DMS153 treated with DMSO at 0.1 percent for 48 hours (cell line): ENCODE measurements around the gene RPL10A.

Source experiments
- DNase-seq: peaks from one replicate; lab custom pipeline; 2025; ENCODE audit not compliant: unreplicated experiment; lab: John Stamatoyannopoulos, UW

RPL10A gene

DNA sequence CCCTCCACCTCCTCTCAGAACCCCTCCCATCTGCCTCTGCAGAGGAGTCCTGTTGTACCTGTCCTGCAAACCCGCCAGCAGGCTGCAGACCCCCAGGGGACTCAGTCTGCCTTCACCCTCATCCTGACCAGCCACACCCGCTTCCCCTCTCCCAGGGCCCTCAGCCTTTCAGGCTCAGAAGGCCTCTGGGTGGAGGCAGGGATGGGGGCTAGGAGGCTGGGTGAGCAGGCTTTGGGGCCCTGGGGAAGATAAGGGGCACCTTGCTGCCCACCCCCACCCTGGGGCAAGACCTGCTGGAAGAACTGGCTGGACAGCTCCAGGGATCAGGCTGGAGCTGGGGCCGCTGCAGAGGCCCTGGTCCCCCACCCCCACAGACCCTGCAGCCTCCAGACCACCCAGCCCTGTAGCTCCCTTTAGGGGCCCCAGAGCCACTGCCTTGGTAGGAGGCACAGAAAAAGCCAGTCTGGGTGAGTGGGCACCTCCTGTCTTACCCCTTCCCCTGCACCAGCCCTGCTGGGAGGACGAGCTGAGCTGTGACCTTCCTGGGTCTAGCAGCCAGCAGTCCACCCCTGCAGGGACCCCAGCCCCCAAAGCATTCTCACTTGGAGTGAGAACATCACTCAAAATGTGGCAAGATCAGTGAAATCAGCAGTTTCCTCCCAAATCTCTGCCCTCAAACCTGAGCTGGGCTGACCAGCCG is 23.5 kb downstream of the RPL10A start:
- DNase-seq, result no peak

DNA sequence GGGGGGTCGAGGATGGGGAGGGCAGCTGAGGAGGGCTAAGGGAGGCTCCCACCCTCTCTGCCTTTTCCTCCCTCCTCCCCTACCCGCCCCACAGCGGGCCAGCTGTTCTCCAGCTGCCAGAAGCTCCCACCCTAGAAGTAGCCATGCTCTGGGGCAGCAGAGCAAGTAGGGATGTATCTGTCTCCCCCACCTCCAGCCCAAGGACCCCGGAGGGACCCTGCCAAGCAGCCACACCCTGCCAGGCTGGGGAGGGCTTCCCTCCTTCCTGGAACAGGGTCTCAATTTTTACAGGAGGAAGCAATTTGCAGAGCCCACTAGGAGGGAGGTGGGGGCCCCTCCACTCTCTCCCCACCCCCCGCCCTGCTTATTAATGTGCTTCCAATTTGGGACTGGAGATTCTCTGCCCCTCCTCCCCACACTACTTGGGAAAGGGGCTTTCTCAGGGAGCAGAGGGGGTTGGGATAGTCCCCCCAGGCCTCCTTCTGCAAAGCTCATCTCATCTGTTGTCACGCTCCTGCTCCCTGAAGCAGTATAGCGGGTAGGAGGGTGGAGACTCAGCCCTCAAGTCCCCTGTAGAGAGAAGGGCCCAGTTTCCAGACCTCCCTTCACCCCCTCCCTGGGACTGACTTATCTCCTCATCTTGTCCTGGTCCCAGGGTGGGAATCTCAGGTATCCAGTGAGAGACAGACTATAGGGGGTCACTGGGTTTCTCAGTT is 24.2 kb downstream of the RPL10A start:
- no peak for DNase-seq

DNA sequence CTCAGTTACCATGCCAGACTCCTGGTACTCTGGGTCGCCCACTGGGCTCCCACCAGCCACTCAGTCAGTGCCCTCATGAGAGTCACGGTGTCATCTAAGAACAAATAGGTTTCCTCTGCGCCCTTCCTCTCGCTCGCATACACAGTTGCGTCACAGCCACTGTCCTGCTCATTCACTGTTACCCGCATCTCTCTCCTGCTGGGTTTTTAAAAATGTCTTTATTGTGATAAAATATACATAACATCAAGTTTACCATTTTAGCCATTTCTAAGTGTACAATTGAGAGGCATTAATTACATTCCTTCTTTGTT is 24.7 kb downstream of the RPL10A start:
- DNase-seq, result no peak

DNA sequence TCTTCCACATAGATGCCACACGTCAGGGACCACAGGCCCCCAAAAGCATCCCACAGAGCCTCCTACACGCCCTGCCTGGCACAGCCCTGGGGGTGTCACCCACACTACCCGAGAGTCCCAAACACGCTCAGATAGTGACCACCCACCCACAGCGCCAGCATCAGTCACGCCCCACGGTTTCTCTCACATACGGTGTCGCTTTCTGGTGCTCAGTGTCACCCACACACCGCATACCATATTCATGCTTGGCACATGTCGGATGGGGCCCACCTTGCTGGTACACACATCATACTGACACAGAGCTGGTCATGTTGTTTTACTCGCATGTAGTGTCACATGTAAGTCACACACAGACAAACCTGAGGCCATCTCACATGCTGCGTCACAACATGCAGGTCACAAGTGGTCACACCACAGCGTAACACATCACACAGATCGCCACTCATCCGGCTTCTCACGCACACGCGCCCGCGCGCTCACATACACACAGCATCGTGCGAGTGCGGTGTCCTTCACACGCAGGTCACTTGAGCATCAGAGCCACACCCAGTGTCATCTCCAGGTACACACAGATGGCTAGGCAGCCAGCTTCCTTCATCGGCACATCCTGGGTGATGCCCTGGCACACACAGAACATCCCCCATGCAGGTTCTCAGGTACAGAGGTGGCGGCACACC is 25.2 kb downstream of the RPL10A start:
- DNase-seq, result no peak

DNA sequence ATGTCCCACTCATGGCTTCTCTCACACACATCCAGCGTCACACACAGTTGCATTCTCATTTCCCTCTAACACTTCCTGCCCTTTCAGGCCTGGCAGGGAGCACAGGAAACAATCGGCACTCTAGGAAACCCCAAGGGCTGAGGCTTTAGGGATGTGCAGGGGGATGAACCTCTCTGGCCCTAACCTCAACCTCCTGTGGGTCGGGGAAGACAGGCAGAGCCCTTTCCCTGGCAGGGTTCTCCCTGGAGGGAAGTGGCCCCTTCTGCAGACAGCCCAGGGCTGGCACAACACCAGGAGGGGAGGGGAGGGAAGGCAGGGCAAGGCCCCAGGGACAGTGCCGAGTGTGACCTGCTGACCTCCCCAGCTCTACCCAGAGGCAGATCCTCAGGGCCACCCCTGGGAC is 26.0 kb downstream of the RPL10A start:
- peak; percentile 33 for DNase-seq

DNA sequence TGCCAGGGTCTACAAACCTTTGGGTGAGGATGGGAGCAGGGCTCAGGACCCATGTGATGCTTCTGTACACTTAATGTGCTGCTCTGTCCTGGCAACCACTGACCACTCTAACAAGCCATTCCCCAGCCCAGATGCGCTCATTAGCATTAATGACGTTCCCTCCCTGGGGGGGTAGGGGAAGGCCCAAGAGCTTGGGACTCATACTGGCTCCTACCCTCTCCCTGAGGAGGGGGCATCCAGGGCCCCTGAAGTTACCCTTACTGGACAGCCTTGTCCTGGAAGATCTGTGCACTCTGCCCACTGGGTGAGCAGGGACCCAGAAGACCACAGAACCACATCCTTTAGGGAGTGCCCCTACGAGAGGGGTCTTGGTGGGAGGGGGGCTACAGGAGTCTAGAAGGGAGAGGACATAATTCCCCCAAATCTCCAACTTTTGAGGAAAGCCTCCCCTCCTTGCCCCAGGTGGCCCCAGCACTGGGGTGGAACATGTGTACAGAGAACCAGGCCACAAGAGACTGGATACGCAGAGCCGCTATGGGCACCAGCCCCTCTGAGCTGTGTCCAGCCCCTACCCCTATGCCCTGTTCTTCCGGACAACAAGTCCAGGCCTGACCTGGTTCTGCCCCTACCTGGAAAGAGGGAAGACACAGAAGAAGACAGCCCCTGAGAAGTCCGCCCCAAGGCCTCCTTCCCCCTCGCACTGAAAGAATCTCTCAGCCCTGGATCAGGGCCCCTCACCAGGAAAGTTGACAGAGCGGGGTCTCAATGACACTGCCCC is 27.2 kb downstream of the RPL10A start:
- no peak for DNase-seq

DNA sequence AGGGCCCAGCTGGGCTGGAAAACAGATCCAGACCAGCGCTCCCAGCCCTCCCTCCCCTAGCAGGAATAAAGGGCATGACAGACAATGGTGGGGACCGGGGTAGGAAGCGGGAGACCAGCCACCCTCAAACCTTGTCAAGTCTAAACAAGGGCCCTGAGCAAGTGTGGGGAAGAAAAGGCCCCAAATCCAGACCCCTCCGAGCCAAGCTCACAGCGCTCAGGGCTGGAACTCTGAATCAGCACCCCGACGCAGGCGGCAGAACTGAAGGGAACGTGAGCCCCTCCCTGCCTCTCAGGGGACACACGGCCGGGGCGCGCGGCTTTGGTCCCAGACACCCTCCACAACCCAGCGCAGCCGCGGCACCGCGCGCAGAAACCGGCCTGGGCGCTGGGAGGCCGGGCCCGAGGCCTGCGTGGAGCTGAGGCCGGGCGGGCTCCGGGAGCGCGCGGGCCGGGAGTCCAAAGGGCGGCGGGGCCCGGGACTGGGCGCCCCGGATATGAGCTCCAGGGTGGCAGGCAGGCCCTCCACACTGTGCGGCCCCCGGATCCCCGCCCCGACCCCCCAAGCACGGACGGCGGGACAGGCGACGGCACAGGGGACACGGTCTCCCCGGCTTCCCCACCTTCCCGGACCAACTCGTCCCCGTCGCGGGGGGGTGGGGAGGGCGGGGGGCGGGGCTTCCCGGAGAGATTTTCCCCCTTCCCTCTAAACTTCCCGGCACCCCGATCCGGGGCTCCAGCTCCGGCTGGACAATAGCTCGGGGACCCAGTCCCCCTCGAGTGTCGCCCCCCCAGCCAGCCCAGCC is 28.0 kb downstream of the RPL10A start:
- no peak for DNase-seq

DNA sequence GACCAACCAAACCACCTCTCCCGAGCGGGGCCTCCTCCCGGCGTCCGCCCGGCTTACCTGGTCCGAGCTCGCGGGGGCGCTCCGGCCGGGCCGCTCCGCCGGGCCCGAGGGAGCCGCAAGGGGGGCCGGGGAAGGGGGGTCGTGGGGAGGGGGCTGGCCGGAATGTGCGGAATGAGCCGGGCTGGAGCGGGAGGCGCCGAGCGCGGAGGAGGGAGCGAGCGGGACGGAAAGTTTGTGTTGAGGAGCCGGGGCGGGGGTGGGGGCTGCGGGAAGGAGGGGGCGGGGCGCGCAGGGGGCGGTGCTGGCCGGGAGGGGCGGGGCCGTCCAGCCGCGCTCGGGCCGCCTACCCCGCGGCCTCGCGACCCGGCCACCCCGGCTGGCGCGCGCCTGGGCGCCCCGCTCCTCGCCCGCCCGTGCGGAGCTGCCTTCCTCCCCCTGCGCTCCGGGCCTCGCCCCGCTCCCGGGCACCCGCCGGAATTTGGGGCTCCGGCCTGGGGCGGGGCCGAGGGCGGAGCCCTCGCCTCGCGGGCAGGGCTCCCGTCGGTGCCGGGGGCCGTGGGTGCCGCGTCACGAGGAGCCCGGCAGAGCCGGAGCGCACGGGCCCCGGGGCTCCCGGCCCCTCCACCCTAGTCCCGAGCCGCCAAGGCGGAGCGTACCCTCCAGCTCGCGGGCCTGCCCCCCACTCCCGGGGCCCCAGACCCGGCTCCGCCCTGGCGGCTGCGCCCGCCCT is 28.8 kb downstream of the RPL10A start, which contains the start of gene TEAD3:
Gene TEAD3, minus strand, starts transcription at position 239 of the 730 bp plus-strand sequence.
- no peak for DNase-seq

DNA sequence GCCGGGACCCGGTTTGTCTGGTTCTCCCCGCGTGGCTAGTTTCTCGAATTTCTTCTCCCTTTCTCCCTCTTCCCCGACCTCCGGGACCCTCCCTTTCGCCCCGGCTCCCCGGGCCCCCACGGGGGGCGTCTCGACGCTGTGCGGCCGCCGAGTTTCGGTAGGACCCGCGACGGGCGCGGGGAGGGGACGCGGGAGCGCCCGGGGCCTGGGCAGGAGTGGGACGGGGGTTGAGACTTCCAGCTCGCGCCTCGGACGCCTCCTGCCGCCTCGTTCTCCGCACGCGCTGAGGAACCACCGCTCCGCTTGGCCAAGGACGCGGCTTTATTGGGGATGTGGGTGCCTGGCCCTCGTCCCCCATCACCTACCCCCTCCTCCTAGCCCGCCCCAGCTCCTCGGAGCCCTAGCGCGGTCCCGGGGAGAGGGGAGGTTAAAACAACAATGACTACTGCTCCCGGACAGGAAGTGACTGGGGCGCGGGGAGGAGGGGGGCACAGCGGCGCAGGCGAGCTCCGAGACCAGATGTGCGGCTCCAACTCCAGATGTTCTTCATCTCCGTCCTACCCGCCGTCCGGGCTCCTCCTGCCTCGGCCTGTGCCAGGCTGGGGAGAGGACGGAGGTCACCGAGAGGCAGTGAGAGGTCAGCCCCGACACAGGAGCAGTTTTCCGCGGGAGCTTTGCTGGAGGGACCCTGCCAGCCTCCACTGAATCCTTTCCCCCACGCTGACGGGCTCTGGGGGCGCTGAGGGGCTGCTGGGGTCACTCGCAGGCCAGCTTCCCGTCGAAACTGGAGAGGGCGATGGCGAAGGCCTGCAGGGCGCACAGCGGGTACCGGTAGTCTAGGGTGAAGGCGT is 29.6 kb downstream of the RPL10A start:
- no peak for DNase-seq

DNA sequence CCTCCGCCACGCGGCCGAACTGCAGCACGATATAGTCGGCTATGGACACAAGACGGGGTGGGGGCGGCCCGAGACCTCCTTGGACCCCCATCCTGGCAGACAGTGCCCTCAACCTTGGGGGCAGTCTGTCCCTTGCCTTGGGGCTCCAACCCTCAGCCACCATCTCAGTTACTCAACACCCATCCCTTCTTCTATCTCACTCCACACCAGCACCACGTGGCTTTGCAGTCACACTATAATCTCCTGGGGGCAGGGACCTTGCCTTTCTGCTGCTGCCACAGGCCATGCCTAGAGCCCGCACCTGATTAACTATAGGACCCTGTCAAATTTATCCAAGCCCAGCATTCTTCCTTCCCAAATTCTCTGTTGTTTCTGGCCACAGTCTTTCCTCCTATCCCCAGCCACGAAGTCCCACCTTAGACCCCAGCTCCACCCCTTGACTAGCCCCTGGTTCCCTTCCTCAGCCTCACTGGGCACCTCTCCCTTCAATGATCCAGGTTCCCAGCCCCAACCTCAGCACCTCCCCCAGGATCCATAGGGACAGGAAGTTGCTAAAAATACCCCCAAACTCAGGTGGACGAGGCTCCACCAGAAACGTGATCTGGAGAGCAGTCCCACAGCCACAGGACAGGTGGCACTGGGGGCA is 30.3 kb downstream of the RPL10A start:
- no peak for DNase-seq

DNA sequence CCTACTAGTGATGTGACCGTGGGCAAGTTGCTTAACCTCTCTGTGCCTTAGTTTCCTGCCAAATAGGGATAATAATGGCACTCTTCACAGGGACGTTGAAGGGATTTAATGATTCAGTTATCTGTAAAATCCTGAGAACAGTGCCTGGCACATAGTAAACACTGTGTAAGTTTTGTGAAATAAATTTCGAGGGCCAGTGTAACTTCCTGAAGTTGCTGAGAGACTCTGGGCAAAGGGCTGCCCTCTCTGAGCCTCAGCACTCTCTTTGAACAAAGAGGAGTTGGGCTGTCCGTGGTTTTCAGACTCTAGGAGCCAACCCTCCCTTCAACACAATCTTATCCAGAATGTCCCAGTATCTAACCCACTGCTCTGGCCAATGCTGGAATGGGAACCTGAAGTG is 31.2 kb downstream of the RPL10A start:
- no peak for DNase-seq

DNA sequence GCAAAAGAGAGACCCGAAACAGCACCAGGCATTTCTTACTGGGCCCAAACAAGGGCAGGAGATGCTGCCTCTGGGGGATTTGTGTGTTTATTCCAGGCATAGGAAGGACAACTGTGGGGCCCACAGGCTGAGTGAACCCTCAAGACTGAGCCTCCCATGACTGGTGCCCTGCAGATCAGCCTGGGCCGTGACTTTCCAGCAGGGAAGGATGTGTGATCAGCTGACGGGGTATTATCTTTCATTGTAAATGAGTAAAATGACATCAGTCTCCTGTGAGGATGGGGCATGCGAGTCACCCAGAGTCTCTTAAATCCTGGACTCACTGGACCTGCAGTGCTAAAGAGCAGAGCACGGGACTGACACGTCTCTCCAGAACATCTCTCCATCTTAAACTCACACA is 32.6 kb downstream of the RPL10A start:
- DNase-seq, result no peak

DNA sequence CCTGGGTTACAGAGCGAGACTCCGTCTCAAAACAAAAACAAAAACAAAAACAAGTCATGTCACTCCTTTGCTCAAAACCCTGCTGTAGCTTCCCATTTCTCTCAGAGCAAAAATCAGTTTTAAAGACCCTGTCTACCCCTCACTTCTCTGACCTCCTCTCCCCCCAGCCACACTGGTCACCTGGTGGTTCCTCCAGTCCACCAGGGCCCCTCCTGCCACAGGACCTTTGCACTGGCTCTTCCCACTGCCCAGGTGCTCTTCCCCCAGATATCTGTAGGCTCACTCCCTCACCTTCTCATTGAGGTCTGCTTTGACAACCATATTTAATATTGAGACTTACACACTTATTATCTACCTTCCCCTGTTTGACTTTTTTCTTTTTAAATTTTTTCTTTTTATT is 33.6 kb downstream of the RPL10A start:
- DNase-seq, result no peak

DNA sequence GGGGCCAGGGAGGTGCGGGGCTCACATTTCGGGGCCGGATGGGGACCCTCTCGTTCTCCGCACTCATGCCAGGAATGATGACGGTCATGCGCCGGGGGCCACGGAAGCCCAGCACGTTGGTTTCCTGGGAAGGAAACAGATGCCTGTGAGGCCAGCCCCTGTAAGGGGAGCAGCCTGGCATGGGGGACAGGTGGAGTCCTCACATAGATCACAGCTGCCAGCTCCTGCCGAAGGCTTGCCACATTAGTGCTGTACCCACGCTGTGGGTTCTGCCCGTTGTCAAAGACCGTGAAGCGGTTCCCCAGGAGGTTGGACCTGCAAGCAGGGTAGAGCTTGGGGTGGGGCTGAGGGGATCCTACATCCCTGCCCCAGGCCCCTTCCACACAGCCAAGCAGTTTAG is 35.3 kb downstream of the RPL10A start:
- DNase-seq, result no peak

DNA sequence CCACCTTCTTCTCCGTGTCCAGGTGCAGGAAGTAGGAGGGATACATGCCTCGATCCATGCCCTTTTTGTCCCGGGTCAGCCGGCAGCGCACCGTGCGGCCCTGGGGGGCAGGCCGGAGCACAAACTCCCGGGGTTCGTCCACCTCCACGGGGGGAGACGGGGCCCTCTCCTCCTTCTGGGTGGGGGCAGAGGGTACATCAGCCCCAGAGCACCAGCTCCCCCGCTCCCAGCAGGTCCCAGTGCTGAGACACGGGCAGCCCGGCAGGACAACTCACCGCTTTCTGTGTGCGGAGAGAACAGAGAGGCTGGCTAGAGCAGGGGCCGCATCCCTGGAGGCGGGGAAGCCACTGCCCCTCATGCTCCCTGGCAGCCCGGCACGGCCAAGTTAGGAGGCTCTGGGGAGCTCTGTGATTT is 37.8 kb downstream of the RPL10A start:
- no peak for DNase-seq

DNA sequence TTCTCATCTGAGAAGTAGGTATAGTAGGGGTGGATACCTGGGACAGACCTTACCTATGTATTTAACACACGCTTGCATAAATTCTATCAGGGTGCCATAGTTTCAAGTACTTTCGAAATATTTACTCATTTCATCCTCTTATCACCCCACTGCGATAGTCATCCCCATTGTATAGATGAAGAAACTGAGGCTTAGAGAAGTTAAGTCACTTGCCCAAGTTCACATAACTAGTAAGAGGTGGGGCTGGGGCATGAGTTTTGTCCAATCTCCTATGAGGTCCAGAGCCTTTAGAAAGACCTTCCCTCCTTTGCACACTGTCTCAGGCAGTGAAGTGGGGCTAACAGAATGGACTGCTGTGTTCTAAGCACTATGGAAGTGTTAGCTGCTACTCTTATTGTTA is 38.3 kb downstream of the RPL10A start:
- no peak for DNase-seq

DNA sequence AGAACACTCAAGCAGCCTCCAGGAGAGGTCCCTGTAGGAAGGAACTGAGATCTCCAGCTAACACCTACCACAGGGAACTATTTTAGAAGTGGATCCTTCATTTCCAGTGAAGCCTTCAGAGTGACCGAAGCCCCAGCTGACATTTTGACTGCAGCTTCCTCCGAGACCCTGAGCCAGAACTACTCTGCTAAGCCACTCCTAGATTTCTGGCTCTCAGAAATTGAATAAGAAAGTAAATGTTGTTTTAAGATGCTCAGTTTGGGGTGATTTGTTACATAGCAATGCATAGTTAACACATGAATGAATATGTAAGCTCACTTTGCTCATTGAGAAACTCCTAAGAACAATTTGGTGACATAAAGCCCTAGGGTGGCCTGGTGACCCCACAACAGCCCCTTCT is 39.0 kb downstream of the RPL10A start:
- DNase-seq, result no peak

DNA sequence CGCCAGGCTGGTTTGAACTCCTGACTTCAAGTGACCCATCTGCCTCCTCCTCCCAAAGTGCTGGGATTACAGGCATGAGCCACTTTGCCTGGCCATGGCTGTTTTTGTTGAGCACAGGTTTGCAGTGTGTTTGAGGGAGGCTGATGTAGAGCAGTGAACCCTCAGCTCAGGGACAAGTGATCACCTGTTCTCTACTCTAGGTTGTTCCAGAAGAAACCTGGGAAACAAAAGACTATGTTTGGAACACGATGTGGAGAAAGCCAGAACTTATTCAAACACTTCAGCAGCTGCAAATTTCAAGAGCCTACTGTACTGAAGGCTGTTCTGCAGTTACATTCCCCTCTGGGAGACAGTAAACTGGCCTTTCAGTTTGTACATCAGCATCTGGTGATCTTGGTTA is 39.8 kb downstream of the RPL10A start:
- no peak for DNase-seq

DNA sequence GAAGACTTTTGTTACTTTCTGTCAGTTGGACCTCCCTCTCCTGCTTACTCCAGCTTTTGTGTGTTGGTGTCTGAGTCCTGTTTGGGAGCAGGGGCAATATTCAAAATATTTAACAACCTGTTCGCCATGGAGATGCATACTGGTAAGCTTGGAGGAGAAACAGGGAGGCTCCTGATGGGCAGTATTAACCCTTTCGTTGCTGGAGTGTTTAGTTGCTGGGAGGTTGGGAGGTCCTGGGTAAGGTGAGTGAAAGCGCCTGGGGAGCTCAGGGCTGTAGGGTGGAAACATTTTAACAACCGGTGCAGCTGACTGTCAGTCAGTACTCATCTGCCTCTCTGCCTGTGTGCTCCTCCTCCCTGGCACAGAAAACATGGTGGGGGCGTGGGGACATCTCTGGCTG is 40.3 kb downstream of the RPL10A start:
- no peak for DNase-seq
